GM12892 (cell line): ENCODE data around the gene WIPF2. TPM values are rescaled to one million over a fixed set of nuclear protein-coding genes. Genes with fewer than 3 reads are reported as not detected.
A peak's percentile ranks its signal among the peaks of the same experiment; 100 is the strongest.

ENCODE experiments used
- DNase-seq: peaks from one replicate; pipeline ENCODE4 v3.0.0; 2011; ENCODE audit not compliant: insufficient read length
- FAIRE-seq: peaks from 2 replicates; lab custom pipeline; 2011; peaks lifted over from hg19 to GRCh38; lab: Jason Lieb, UNC
- POLR2A ChIP-seq: IDR thresholded peaks from 2 replicates; pipeline ENCODE4 v1.6.1; 2011; ENCODE audit warnings: low read depth, low read length, control low read depth
- POLR2AphosphoS5 ChIP-seq: IDR thresholded peaks from 2 replicates; pipeline ENCODE4 v1.6.1; 2011; ENCODE audit warnings: low read depth, low read length, control low read depth
- TAF1 ChIP-seq: IDR thresholded peaks from 2 replicates; pipeline ENCODE4 v1.6.1; 2011; ENCODE audit warnings: low read depth, mild to moderate bottlenecking, control low read depth, low read length, borderline replicate concordance
- polyA plus RNA-seq: library from polyadenylated mRNA; unstranded; fragments of >200 nt; gene quantifications from one replicate; pipeline ENCODE4 v1.2.1, GENCODE V29; 2012; ENCODE audit warnings: missing spikeins, inconsistent platforms; ENCODE audit not compliant: missing spikeins

The WIPF2 gene, protein sequence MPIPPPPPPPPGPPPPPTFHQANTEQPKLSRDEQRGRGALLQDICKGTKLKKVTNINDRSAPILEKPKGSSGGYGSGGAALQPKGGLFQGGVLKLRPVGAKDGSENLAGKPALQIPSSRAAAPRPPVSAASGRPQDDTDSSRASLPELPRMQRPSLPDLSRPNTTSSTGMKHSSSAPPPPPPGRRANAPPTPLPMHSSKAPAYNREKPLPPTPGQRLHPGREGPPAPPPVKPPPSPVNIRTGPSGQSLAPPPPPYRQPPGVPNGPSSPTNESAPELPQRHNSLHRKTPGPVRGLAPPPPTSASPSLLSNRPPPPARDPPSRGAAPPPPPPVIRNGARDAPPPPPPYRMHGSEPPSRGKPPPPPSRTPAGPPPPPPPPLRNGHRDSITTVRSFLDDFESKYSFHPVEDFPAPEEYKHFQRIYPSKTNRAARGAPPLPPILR
- 10.9 TPM for polyA plus RNA-seq

GRCh38 chr17:40218740-40219593 is at the start of gene WIPF2:
Gene WIPF2 (plus strand): TSS chr17:40219304. CDS start chr17:40256460, 37,156 bp downstream.
- peak; percentile 92 for FAIRE-seq
- DNase-seq, result peak; percentile 86
- TF ChIP-seq POLR2A (peak; percentile 30; the same call in 1 of the 2 replicates), POLR2AphosphoS5 (peak; percentile 60; the same call in 1 of the 2 replicates), TAF1 (no peak)

DNA sequence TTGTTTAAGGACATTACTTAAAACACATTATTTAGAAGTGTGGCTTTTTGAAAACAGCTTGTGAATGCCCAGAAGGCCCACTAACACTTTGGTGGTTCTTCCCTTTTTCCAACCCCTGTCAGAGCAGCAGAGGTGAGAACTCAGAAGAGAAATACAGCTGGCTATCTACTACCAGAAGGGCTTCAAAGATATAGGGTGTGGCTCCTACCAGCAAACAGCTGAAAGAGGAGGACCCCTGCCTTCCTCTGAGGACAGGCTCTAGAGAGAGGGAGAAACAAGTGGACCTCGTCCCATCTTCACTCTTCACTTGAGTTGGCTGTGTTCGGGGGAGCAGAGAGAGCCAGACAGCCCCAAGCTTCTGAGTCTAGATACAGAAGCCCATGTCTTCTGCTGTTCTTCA is 48.8 kb upstream of the WIPF2 start:
- no peak for TF ChIP-seq POLR2A
- no peak for TF ChIP-seq POLR2AphosphoS5
- no peak for TF ChIP-seq TAF1
- no peak for DNase-seq
- FAIRE-seq, result no peak

DNA sequence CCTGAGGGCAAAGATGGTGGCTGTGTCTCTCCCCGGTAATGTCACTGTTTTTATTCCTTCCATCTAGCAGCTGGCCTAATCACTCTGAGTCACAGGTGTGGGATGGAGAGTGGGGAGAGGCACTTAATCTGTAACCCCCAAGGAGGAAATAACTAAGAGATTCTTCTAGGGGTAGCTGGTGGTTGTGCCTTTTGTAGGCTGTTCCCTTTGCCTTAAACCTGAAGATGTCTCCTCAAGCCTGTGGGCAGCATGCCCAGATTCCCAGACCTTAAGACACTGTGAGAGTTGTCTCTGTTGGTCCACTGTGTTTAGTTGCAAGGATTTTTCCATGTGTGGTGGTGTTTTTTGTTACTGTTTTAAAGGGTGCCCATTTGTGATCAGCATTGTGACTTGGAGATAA is 47.4 kb upstream of the WIPF2 start:
- TF ChIP-seq TAF1 (no peak), POLR2A (no peak), POLR2AphosphoS5 (no peak)
- DNase-seq, result no peak
- FAIRE-seq, result no peak

DNA sequence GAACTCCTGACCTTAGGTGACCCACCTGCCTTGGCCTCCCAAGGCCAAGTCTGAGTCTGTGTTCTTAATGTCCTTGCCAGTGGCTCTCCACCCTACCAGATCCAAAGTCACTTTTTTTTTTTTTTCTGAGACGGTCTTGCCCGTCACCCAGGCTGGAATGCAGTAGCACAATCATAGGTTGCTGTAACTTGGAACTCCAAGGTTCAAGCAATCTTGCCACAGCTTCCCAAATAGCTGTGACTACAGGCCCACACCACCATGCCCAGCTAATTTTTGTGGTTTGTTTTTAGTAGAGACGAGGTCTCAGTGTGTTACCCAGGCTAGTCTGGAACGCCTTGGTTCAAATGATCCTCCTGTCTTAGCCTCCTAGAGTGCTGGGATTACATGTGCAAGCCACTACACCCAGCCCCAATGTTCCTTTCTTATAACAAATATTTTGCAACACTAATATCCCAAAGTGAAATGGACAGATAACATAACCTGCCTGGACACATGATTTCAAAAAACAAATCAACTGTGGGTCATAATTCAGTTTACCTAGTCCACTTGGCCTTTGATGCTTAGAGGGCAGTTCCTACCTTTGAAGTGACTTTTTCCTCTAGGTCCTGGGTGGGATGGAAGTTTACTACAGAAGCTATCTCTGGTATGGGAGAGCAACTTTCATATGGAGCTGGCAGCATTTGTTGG is 45.9 kb upstream of the WIPF2 start:
- FAIRE-seq, result no peak
- DNase-seq, result no peak
- TF ChIP-seq POLR2AphosphoS5 (no peak), POLR2A (no peak), TAF1 (no peak)

DNA sequence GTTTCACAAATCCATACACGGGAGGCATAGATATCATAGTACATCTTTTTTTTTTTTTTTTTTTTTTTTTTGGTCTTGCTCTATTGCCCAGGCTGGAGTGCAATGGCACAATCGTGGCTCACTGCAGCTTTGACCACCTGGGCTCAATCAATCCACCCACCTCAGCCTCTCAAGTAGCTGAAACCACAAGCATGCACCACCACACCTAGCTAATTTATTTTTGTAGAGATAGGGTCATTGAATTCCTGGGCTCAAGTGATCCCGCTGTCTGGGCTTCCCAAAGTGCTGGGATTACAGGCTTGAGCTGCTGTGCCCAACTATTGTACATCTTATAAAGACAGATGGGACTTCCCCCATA is 45.3 kb upstream of the WIPF2 start:
- FAIRE-seq (no peak), DNase-seq (no peak)
- TF ChIP-seq POLR2AphosphoS5 (no peak), TAF1 (no peak), POLR2A (no peak)

- DNase-seq (no peak), FAIRE-seq (no peak)
- no peak for TF ChIP-seq POLR2A
- no peak for TF ChIP-seq TAF1
Observed at GRCh38 chr17:40174514-40174913, 44.6 kb upstream of the WIPF2 start.

- TF ChIP-seq TAF1 (no peak), POLR2A (no peak), POLR2AphosphoS5 (no peak)
- FAIRE-seq (no peak), DNase-seq (no peak)
Observed at GRCh38 chr17:40175928-40176753, 43.0 kb upstream of the WIPF2 start.

- DNase-seq, result no peak
- peak; percentile 21 for FAIRE-seq
- TF ChIP-seq POLR2AphosphoS5, result no peak
- TF ChIP-seq TAF1, result no peak
- TF ChIP-seq POLR2A, result no peak
Observed at GRCh38 chr17:40176754-40177110, 42.4 kb upstream of the WIPF2 start.

DNA sequence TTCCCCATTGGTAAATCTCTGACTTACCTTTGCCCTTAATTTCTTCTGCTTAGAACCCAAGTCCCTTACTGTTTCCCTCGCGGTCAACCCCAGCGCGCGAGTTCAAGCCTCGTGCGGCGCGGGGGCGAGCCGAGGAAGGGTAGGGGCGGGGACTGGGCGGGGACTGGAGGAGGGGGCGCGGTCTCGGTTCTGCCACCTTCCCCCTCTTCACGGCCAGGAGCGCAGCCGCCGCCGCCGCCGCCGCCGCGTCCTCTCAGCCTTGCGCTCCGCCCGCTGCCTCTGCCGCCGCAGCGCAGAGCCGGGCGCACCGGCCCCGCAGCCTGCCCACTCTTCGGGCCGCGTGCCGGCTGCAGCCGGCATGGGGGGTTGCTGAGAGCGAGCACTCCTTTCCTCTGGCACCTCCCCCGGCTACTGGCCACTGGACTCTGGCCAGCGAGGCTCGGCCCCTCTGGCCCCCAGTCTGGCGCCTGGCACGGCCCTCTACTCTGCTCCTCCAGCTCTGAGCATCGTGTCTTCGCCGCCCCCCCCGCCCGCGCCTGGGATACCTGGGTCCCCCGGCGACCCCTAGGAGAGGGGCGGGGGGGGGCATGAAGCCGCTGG is 41.7 kb upstream of the WIPF2 start, which contains the start of gene RAPGEFL1:
RAPGEFL1 (plus strand) TSS at position 196 of the 600 bp plus-strand sequence; CDS start at position 588, 392 bp downstream.
- peak; percentile 85 for FAIRE-seq
- TF ChIP-seq POLR2AphosphoS5 (no peak), TAF1 (no peak), POLR2A (no peak)
- peak; percentile 85 for DNase-seq

- FAIRE-seq (no peak), DNase-seq (no peak)
- TF ChIP-seq TAF1 (no peak), POLR2A (no peak), POLR2AphosphoS5 (no peak)
Observed at GRCh38 chr17:40178021-40178601, 41.0 kb upstream of the WIPF2 start.

DNA sequence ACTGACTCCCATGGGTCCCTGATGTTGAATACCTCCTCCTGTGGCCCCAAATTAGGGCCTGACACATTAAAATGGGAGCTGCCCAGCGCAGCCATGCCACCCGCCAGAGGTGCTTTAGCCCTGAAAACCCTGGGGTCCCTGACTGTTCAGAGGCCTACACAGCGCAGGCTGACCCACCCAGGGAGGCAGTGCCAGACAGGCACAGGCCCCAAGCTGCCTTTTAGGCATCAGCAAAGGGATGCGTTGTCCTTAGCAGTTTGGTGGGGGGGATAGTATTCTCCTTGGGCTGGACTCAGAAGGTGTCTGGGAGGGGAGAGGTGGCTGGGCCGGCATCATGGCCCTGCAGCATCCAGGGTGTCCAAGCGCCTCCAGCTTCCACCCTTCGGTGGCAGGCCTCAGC is 40.4 kb upstream of the WIPF2 start:
- DNase-seq (no peak), FAIRE-seq (no peak)
- TF ChIP-seq TAF1, result no peak
- TF ChIP-seq POLR2A, result no peak
